ENCODE measurements around the gene GFOD1.

DNA sequence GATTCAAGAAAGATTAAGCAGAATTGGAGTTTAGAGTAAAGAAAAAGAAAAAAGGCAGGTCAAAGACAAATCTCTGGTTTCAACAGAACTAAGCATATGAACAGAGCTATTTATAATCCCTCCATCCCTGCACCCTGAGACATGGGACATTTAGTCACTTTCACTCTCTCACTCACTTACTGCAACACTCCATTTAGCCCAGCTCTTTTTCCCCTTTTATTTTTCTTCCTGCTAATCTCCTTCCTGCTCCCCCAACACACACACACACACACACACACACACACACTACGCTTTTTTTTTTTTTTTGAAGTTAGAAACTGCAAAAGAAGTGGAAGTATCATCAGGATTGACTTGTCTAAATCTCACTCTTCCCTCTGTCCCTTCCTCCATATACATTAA is 113.9 kb downstream of the GFOD1 start:
- TF ChIP-seq POLR2A (IDR thresholded peaks at IDR 0.05): no peak
- TF ChIP-seq, protein P1, sequence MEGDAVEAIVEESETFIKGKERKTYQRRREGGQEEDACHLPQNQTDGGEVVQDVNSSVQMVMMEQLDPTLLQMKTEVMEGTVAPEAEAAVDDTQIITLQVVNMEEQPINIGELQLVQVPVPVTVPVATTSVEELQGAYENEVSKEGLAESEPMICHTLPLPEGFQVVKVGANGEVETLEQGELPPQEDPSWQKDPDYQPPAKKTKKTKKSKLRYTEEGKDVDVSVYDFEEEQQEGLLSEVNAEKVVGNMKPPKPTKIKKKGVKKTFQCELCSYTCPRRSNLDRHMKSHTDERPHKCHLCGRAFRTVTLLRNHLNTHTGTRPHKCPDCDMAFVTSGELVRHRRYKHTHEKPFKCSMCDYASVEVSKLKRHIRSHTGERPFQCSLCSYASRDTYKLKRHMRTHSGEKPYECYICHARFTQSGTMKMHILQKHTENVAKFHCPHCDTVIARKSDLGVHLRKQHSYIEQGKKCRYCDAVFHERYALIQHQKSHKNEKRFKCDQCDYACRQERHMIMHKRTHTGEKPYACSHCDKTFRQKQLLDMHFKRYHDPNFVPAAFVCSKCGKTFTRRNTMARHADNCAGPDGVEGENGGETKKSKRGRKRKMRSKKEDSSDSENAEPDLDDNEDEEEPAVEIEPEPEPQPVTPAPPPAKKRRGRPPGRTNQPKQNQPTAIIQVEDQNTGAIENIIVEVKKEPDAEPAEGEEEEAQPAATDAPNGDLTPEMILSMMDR (IDR thresholded peaks at IDR 0.05): no peak

Data from sigmoid colon (tissue), 3 donors.